IPS DF 6.9 (cell line): Measurements from ENCODE around the gene NDUFC2.
"Not testable (repeated sequence)": the region's sequence is repeated elsewhere in the genome, so short reads cannot be mapped to it uniquely, and the experiment has no call there.

Experiments
- DNase-seq: peaks from one replicate; pipeline ENCODE4 v3.0.0-alpha.2; 2013; ENCODE audit warnings: low read depth, low spot score
- H3K27ac ChIP-seq: one replicate; pipeline ENCODE4 v1.5.1; 2013; ENCODE audit warnings: low read length, control low read depth
- H3K27me3 ChIP-seq: 2 replicates; pipeline ENCODE4 v1.6.1; 2013; ENCODE audit warnings: mild to moderate bottlenecking, low read length; ENCODE audit not compliant: control insufficient read depth, insufficient read depth
- H3K36me3 ChIP-seq: 2 replicates; pipeline ENCODE4 v1.6.1; 2013; ENCODE audit warnings: low read length; ENCODE audit not compliant: control insufficient read depth, insufficient read depth
- H3K4me1 ChIP-seq: 2 replicates; pipeline ENCODE4 v1.6.1; 2013; ENCODE audit warnings: low read length; ENCODE audit not compliant: control insufficient read depth, insufficient read depth
- H3K4me3 ChIP-seq: 2 replicates; pipeline ENCODE4 v1.5.1; 2013; ENCODE audit warnings: mild to moderate bottlenecking, low read length
- H3K9me3 ChIP-seq: 2 replicates; pipeline ENCODE4 v1.6.1; 2013; ENCODE audit warnings: low read length, inconsistent platforms; ENCODE audit not compliant: control insufficient read depth, insufficient read depth
- WGBS: extraction: QIAGEN DNeasy Blood & Tissue Kit; methylation state at CpG from one replicate; pipeline ENCODE4 v1.1.7; 2013; ENCODE audit warnings: mixed read lengths, missing lambda C conversion rate; ENCODE audit not compliant: insufficient read length, insufficient coverage; 5-methylcytosine and 5-hydroxymethylcytosine counted together

Gene NDUFC2

DNA sequence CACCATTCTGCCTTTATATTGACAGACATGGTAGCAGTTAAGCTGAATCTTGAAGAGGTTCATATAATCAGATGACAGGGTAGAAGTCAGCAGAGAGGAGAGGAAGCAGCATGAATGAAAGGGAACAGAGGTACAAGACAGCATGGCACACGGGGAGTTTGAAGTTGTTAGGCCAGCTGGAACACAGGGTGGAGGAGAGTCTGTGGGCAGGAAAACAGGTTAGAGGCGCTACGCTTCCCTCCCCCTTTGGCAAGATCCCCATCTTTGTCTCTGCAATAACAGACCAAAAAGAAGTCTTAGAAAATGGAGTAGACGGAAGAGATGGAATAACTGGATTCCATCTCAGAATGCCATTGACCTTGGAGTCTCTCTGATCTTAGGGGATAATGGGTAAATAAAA is 20.0 kb upstream of the NDUFC2 start:
- Histone ChIP-seq H3K36me3 (peaks cover 7% of the 10 kb centered on the region; the same call in 1 of the 2 replicates), H3K9me3 (no peaks in the 10 kb centered on the region), H3K4me1 (no peaks in the 10 kb centered on the region), H3K4me3 (no peak overlapping the region), H3K27ac (no peak overlapping the region), H3K27me3 (no peaks in the 10 kb centered on the region)
- DNase-seq = no peak
- no CpG with 5 or more reads among the region's 4 CpGs for WGBS

DNA sequence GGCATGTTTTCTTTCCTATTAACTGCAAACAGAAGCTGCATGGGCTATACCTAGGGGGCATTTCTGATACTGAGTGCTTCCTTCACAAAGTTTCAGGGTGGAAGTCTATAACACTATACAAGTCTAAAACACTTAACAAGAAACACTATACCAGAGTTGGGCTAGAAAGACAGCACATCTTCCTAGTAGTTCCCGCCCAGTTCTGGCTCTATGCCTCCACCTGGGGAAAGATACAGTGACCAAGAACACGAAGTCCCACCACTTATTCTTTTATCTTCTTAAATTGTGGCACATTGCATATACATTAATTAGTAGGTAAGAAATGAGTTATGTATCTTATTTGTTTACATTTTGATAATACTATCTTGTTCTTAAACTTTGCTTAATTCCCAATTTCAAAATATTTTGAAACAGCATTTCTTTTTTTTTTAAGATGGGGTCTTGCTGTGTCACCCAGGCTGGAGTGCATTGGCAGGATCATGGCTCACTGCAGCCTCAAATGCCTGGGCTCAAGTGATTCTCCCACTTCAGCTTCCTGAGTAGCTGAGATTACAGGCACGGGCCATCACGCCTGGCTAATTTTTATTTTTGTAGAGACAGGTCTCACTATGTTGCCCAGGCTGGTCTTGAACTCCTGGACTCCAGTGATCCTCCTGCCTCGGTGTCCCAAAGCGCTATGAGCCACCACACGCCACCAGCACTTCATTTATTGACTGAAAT is 18.2 kb upstream of the NDUFC2 start:
- no peak for DNase-seq
- Histone ChIP-seq H3K9me3 (no peaks in the 10 kb centered on the region), H3K27me3 (no peaks in the 10 kb centered on the region), H3K4me3 (no peak overlapping the region), H3K4me1 (no peaks in the 10 kb centered on the region), H3K36me3 (peaks cover 7% of the 10 kb centered on the region; the same call in 1 of the 2 replicates), H3K27ac (no peak overlapping the region)
- no CpG with 5 or more reads among the region's 7 CpGs for WGBS

DNA sequence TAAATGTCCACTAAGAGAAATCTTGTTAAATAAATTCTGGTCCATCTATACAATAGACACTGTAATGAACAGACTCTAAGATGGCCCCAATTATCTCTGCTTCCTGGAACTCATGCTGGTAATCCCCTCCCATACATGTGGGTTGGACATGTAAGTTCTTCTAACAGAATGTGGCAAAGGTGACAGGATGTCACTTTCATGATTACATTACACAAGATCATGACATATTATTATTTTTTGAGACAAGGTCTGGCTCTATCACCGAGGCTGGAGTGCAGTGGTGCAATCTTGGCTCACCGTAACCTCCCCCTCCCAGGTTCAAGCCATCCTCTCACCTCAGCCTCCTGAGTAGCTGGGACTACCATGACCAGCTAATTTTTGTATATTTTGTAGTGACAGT is 14.6 kb upstream of the NDUFC2 start:
- H3K36me3 ChIP-seq = no peaks in the 10 kb centered on the region
- no peak overlapping the region for H3K27ac ChIP-seq
- WGBS = no CpG with 5 or more reads among the region's 2 CpGs
- DNase-seq = no peak
- H3K9me3 ChIP-seq = no peaks in the 10 kb centered on the region
- H3K4me1 ChIP-seq = no peaks in the 10 kb centered on the region
- no peaks in the 10 kb centered on the region for H3K27me3 ChIP-seq
- no peak overlapping the region for H3K4me3 ChIP-seq

DNA sequence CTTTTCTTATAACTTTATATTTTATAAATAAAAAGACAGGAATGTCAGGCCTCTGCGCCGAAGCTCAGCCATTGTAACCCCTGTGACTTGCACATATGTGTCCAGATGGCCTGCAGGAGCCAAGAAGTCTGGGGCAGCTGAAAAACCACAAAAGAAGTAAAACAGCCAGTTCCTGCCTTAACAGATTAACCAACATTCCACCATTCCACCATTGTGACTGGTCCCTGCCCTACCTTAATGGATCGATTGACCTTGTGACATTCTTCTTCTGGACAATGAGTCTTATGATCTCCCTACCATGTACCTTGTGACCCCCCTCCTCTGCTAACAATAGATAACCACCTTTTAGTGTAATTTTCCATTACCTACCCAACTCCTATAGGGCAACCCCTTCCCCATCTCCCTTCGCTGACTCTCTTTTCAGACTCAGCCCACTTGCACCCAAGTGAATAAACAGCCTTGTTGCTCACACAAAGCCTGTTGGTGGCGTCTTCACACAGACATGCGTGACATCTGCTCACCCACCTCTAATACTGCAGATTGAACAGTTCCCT is 6.9 kb upstream of the NDUFC2 start:
- DNase-seq, H3K4me3 ChIP-seq, H3K9me3 ChIP-seq, H3K4me1 ChIP-seq, H3K27ac ChIP-seq, H3K36me3 ChIP-seq, H3K27me3 ChIP-seq: not testable (repeated sequence)
- no CpG with 5 or more reads among the region's 6 CpGs for WGBS

DNA sequence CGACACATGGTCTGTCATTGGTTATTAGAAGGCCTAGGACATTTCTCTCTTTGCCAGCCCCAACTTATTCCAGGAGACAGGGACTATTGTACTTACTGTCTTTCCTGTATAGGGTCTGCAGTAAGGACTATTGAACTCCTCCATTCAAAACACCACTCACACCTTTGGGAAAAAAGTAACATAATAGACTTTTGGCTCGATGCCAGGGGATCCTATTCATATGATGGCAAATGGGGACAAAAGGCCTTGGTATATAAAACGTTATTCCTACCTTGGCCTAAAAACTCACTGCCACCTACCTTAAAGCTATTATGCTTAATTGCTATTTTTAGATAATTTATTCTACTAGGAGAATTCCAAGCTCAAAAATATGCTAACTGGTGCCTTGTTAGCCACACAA is 6.3 kb upstream of the NDUFC2 start:
- Histone ChIP-seq H3K4me1 (no peaks in the 10 kb centered on the region), H3K27me3 (no peaks in the 10 kb centered on the region), H3K36me3 (no peaks in the 10 kb centered on the region), H3K27ac (no peak overlapping the region), H3K4me3 (no peak overlapping the region), H3K9me3 (no peaks in the 10 kb centered on the region)
- no CpG with 5 or more reads among the region's 3 CpGs for WGBS
- no peak for DNase-seq

DNA sequence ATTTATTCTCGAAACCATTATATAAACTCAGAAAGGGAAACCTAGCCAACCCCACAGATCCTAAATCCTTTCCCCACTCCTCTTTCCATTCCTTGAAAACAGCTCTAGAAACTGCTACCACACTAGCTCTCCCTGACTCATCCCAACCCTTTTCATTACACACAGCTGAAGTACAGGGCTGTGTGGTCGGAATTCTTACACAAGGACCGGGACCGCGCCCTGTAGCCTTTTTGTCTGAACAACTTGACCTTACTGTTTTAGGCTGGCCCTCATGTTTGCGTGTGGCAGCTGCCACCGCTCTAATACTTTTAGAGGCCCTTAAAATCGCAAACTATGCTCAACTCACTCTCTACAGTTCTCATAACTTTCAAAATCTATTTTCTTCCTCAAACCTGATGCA is 4.8 kb upstream of the NDUFC2 start:
- WGBS = 100% methylated on average over 1 of the region's 8 CpGs
- not testable (repeated sequence) for H3K36me3 ChIP-seq, H3K4me3 ChIP-seq, H3K27ac ChIP-seq, DNase-seq, H3K9me3 ChIP-seq, H3K4me1 ChIP-seq, H3K27me3 ChIP-seq

DNA sequence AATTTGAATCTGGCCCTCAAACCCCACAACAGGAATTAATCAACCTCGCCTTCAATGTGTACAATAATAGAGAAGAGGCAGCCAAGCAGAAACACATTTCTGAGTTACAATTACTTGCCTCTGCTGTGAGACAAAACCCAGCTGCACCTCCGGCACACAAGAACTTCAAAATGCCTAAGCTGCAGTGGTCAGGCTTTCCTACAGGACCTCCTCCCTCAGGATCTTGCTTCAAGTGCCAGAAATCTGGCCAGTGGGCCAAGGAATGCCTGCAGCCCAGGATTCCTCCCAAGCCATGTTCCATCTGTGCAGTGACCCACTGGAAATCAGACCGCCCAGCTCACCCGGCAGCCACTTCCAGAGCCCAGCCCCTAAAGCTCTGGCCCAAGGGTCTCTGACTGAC is 3.4 kb upstream of the NDUFC2 start:
- Histone ChIP-seq H3K4me3 (no peak overlapping the region), H3K27ac (no peak overlapping the region), H3K36me3 (no peaks in the 10 kb centered on the region), H3K27me3 (no peaks in the 10 kb centered on the region), H3K9me3 (no peaks in the 10 kb centered on the region), H3K4me1 (no peaks in the 10 kb centered on the region)
- no CpG with 5 or more reads among the region's 4 CpGs for WGBS
- DNase-seq = no peak

DNA sequence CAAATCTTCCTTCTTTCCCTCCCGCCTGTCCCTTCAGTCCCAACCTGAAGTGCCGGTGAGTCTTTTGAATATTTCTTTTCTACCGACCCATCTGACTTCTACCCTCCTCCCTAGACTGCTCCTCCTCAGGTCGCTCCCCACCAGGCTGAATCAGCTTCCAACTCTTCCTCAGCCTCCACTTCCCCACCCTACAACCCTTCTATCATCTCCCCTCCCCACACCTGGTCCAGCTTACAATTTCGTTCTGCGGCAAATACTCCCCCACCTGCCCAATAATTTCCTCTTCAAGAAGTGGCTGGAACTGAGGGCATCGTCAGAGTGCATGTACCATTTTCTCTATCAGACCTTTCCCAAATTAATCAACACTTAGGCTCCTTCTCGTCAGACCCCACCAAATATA is 2.5 kb upstream of the NDUFC2 start:
- H3K27me3 ChIP-seq = no peaks in the 10 kb centered on the region
- no peak overlapping the region for H3K4me3 ChIP-seq
- H3K9me3 ChIP-seq = no peaks in the 10 kb centered on the region
- DNase-seq = no peak
- no CpG with 5 or more reads among the region's 8 CpGs for WGBS
- no peaks in the 10 kb centered on the region for H3K4me1 ChIP-seq
- H3K27ac ChIP-seq = no peak overlapping the region
- no peaks in the 10 kb centered on the region for H3K36me3 ChIP-seq

DNA sequence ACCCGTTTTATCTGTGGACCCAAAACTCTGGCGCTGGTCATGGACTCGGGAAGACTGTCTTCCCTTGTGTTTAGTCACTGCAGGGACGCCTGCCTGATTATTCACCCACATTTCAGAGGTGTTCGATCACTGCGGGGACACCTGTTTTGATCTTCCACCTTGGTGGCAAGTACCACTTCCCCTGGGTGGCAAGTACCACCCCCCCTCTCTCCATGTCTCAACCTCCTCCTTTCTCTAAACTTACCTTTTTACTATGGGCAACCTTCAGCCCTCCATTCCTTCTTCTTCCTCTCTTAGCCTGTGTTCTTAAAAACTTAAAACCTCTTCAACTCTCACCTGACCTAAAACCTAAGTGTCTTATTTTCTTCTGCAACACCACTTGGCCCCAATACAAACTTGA is 1.9 kb upstream of the NDUFC2 start:
- H3K9me3 ChIP-seq = no peaks in the 10 kb centered on the region
- no peaks in the 10 kb centered on the region for H3K4me1 ChIP-seq
- H3K27me3 ChIP-seq = no peaks in the 10 kb centered on the region
- no peaks in the 10 kb centered on the region for H3K36me3 ChIP-seq
- no peak for DNase-seq
- no peak overlapping the region for H3K4me3 ChIP-seq
- no peak overlapping the region for H3K27ac ChIP-seq
- no CpG with 5 or more reads among the region's 6 CpGs for WGBS

DNA sequence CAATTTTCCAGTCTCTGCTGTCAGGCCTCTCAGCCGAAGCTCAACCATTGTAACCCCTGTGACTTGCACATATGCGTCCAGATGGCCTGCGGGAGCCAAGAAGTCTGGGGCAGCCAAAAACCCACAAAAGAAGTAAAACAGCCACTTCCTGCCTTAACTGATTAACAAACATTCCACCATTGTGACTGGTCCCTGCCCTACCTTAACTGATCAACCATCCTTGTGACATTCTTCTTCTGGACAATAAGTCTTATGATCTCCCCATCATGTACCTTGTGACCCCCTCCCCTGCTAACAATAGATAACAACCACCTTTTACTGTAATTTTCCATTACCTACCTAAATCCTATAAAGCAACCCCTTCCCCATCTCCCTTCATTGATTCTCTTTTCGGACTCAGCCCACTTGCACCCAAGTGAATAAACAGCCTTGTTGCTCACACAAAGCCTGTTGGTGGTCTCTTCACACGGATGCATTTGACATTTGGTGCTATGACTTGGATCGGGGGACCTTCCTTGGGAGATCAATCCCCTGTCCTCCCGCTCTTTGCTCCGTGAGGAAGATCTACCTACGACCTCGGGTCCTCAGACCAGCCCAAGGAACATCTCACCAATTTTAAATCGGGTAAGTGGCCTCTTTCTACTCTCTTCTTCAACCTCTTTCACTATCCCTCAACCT is 1.3 kb upstream of the NDUFC2 start:
- no peak overlapping the region for H3K4me3 ChIP-seq
- no peaks in the 10 kb centered on the region for H3K9me3 ChIP-seq
- DNase-seq = no peak
- H3K4me1 ChIP-seq = no peaks in the 10 kb centered on the region
- WGBS = no CpG with 5 or more reads among the region's 11 CpGs
- H3K27ac ChIP-seq = no peak overlapping the region
- no peaks in the 10 kb centered on the region for H3K36me3 ChIP-seq
- H3K27me3 ChIP-seq = no peaks in the 10 kb centered on the region
